CD4-positive, alpha-beta T cell (primary cell): Measurements from ENCODE around the gene MYL12A. TPM values are rescaled to one million over a fixed set of nuclear protein-coding genes. Genes with fewer than 3 reads are reported as not detected.

Experiments used
- ATAC-seq: fragments of 200-7000 bp; cut with Tn5 transposase; one replicate; pipeline ENCODE4 v1.10.0; 2022; ENCODE audit warnings: mild to moderate bottlenecking; ENCODE audit not compliant: poor library complexity
- CTCF ChIA-PET: fragments of 350-600 bp; sonication (Branson Sonifier 250); formaldehyde crosslinking; loops from one replicate; lab custom pipeline; 2021; ENCODE audit warnings: antibody characterized with exemption, inconsistent platforms; lab: Charles Lee
- POLR2A ChIA-PET: fragments of 350-600 bp; sonication (Branson Sonifier 250); formaldehyde crosslinking; loops from one replicate; lab custom pipeline; 2021; ENCODE audit warnings: antibody characterized with exemption, inconsistent platforms; lab: Charles Lee
- DNase-seq, 14 experiments: peaks; one replicate each; pipeline ENCODE4 v3.0.0-alpha.2; 2013 to 2020; ENCODE audit warnings: mixed read lengths in 2 of 14
- H3K27ac ChIP-seq, 2 donors: one replicate each; pipeline versions ENCODE4 v1.5.1 to v1.7.0; 2013; ENCODE audit warnings: low read length in 2 of 2, low read depth in 1 of 2, mild to moderate bottlenecking in 1 of 2
- H3K27me3 ChIP-seq, 2 experiments: 1 replicate in 1 of 2; 2 replicates in 1 of 2; pipeline versions ENCODE4 v1.6.1 to v1.7.0; 2013; ENCODE audit warnings: low read length in 2 of 2, control low read depth in 1 of 2, mild to moderate bottlenecking in 1 of 2, moderate library complexity in 1 of 2; ENCODE audit not compliant: insufficient read depth in 2 of 2, control insufficient read depth in 1 of 2
- H3K36me3 ChIP-seq: one replicate; pipeline ENCODE4 v1.6.1; 2013; ENCODE audit warnings: low read length, control low read depth; ENCODE audit not compliant: insufficient read depth
- H3K4me1 ChIP-seq: one replicate; pipeline ENCODE4 v1.6.1; 2013; ENCODE audit warnings: low read length, control low read depth; ENCODE audit not compliant: insufficient read depth
- H3K4me3 ChIP-seq: one replicate; pipeline ENCODE4 v1.5.1; 2013; ENCODE audit warnings: mild to moderate bottlenecking, low read length, moderate library complexity
- H3K9me3 ChIP-seq, 2 experiments: 1 replicate in 1 of 2; 2 replicates in 1 of 2; pipeline versions ENCODE4 v1.6.1 to v1.7.0; 2013; ENCODE audit warnings: low read length in 2 of 2, mild to moderate bottlenecking in 2 of 2, control low read depth in 1 of 2, moderate library complexity in 1 of 2; ENCODE audit not compliant: control insufficient read depth in 1 of 2, insufficient read depth in 1 of 2
- H3K27ac Mint-ChIP-seq: one replicate; pipeline ENCODE4 v1.8.0; 2020; ENCODE audit warnings: mixed read lengths
- H3K27me3 Mint-ChIP-seq: one replicate; pipeline ENCODE4 v1.8.0; 2021; ENCODE audit warnings: mixed read lengths
- H3K36me3 Mint-ChIP-seq: one replicate; pipeline ENCODE4 v1.8.0; 2021; ENCODE audit warnings: low read depth, mixed read lengths
- H3K4me1 Mint-ChIP-seq: one replicate; pipeline ENCODE4 v1.8.0; 2021; ENCODE audit warnings: low read depth, mixed read lengths
- H3K4me3 Mint-ChIP-seq: one replicate; pipeline ENCODE4 v1.8.0; 2020; ENCODE audit warnings: mild to moderate bottlenecking, mixed read lengths
- H3K9me3 Mint-ChIP-seq: one replicate; pipeline ENCODE4 v1.8.0; 2020; ENCODE audit warnings: mixed read lengths
- intact Hi-C, 2 experiments: fragments of 100-400 bp; cut with DNase I in 1 of 2; cut with micrococcal nuclease in 1 of 2; formaldehyde crosslinking; loops; one replicate each; pipeline versions ENCODE4 v1.15.1 to v1.9.0; 2023 to 2025; cut with DNase I, micrococcal nuclease
- total RNA-seq, 174 experiments: library from RNA in 2 of 174; stranded (reverse) in 2 of 174; gene quantifications; one replicate each; pipeline ENCODE4 v1.2.3 and lab custom pipeline; 2021 to 2026
- TF ChIP-seq, protein P1 (sequence below): fragments of 200-600 bp; IDR thresholded peaks from one replicate; pipeline ENCODE4 v1.8.0; 2022; ENCODE audit warnings: antibody characterized with exemption, mild to moderate bottlenecking

The MYL12A gene
- total RNA-seq, 2 experiments from 2014 or later = 188 to 190 TPM

GRCh38 chr18:3261373-3262233 lies 14.0 kb downstream of the MYL12A start, which contains the start of gene MYL12B:
Gene MYL12B, plus strand, starts transcription at chr18:3262133. Its CDS starts 10,766 bp downstream, at chr18:3272899.
- intact Hi-C loops = loop anchor here (1.0 to 5.0 kb wide), 4 partner anchors 14 to 341 kb away; partner anchors contain the start of genes MYL12A (in 2 of the 2) and TGIF1 (in 1 of the 2)
- peak within 1 kb of the TSS; percentile 100 for H3K4me3 Mint-ChIP-seq

DNA sequence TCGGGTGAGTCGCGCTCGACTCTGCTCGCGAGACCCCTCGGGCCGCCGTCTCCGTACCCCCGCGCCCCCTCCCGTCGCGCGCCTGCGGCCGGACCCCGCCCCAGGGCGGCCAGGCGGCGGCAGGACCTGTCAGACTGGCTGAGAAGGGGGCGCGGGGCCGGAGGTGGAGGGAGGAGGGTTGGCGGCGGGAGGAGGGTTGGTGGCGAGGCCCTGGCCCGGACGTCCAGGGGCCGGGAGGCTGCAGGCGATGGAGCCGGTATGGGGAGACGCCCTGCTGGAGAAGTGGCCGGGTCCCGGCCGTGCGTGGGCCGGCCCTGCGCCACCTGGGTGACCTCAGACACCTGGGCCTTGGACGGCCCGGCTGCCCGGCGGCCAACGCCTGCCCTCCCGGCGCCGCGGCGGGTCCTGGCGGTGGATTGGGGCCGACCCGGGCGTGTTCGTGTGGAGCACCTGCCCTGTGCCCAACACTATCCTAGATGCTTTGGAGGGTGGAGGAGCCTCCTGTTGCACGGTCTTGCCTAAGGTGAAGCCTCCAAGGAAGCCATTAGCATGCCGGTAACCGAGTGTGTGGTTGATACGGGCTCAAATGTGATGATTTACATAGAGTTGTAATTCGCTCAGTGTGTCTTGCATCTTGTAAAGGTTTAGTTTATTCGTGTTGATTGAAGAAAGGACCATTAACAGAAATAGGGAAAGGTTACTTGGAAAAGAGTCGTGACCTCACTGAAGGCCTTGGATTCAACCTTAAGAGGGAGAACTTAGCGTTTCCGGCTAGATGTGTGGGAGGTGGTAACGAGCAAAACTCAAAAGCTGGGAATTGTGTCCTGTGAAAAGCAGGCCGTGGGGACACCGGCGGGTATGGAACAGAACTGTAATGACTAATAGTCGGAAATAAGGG lies 14.9 kb downstream of the MYL12A start:
- DNase-seq = peak in 12 of 14 experiments; percentile 11 to 71 (median 32)
- Mint-ChIP-seq H3K4me1 (peaks cover 88% of the 10 kb centered on the region), H3K4me3 (peak overlapping the region; percentile 100), H3K27me3 (no peaks in the 10 kb centered on the region), H3K9me3 (no peaks in the 10 kb centered on the region), H3K27ac (peak overlapping the region; percentile 100), H3K36me3 (peaks cover 45% of the 10 kb centered on the region)
- H3K27me3 ChIP-seq = no peaks in the 10 kb centered on the region
- intact Hi-C loops = loop anchor here (1.0 to 5.0 kb wide), 4 partner anchors 15 to 340 kb away; partner anchors contain the start of genes MYL12A (in 1 of the 2) and TGIF1 (in 1 of the 2)
- H3K27ac ChIP-seq = peak overlapping the region; percentile 66 to 98
- POLR2A ChIA-PET = interaction anchor here (0.6 to 5.1 kb wide), 23 partner anchors 8 to 626 kb away, joined by 3 to 286 read pairs (median 6); partner anchors contain the start of genes MYL12A and TGIF1
- peak overlapping the region; percentile 68 for H3K4me3 ChIP-seq
- H3K4me1 ChIP-seq = peaks cover 46% of the 10 kb centered on the region
- CTCF ChIA-PET = interaction anchor here (1.0 to 2.0 kb wide), 8 partner anchors 10 to 404 kb away, joined by 3 to 7 read pairs (median 4); partner anchors contain the start of gene MYL12A
- H3K9me3 ChIP-seq = no peaks in the 10 kb centered on the region
- TF ChIP-seq, protein P1, sequence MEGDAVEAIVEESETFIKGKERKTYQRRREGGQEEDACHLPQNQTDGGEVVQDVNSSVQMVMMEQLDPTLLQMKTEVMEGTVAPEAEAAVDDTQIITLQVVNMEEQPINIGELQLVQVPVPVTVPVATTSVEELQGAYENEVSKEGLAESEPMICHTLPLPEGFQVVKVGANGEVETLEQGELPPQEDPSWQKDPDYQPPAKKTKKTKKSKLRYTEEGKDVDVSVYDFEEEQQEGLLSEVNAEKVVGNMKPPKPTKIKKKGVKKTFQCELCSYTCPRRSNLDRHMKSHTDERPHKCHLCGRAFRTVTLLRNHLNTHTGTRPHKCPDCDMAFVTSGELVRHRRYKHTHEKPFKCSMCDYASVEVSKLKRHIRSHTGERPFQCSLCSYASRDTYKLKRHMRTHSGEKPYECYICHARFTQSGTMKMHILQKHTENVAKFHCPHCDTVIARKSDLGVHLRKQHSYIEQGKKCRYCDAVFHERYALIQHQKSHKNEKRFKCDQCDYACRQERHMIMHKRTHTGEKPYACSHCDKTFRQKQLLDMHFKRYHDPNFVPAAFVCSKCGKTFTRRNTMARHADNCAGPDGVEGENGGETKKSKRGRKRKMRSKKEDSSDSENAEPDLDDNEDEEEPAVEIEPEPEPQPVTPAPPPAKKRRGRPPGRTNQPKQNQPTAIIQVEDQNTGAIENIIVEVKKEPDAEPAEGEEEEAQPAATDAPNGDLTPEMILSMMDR = no peak
- ATAC-seq = peak; percentile 45
- H3K36me3 ChIP-seq = peaks cover 13% of the 10 kb centered on the region

More at GRCh38 chr18:3261373-3262233, 14.0 kb downstream of the MYL12A start, which contains the start of gene MYL12B:
- peak; percentile 71 for ATAC-seq
- Histone ChIP-seq H3K36me3 (peaks cover 21% of the 10 kb centered on the region), H3K9me3 (no peaks in the 10 kb centered on the region), H3K27me3 (no peaks in the 10 kb centered on the region), H3K4me3 (peak within 1 kb of the TSS; percentile 68), H3K4me1 (peaks cover 43% of the 10 kb centered on the region), H3K27ac (peak within 1 kb of the TSS; percentile 95 to 98)
- Mint-ChIP-seq H3K27me3 (no peaks in the 10 kb centered on the region), H3K27ac (peak within 1 kb of the TSS; percentile 100), H3K36me3 (peaks cover 54% of the 10 kb centered on the region), H3K9me3 (no peaks in the 10 kb centered on the region), H3K4me1 (peaks cover 85% of the 10 kb centered on the region)
- TF ChIP-seq, protein P1 = no peak
- DNase-seq = peak; percentile 63 to 92 (median 75)
- ChIA-PET POLR2A (interaction anchor here (0.5 to 3.6 kb wide), 24 partner anchors 12 to 1976 kb away, joined by 3 to 286 read pairs (median 5); partner anchors contain the start of gene MYL12A), CTCF (interaction anchor here (1.0 to 2.0 kb wide), 7 partner anchors 9 to 405 kb away, joined by 3 to 7 read pairs (median 5); partner anchors contain the start of gene MYL12A)
